Right ventricle myocardium superior (tissue), 1 donor: ENCODE data around the gene PIGQ. TPM values are rescaled to one million over a fixed set of nuclear protein-coding genes. Genes with fewer than 3 reads are reported as not detected.

Experiments
- ATAC-seq: fragments of 200-7000 bp; cut with Tn5 transposase; one replicate; pipeline ENCODE4 v1.9.1; 2020; ENCODE audit warnings: mild to moderate bottlenecking; ENCODE audit not compliant: poor library complexity
- DNase-seq: peaks from one replicate; pipeline ENCODE4 v3.0.0-alpha.2; 2020
- intact Hi-C: fragments of 100-400 bp; cut with DNase I; formaldehyde crosslinking; loops from one replicate; pipeline ENCODE4 v1.11.2; 2022
- total RNA-seq: library from RNA; stranded (reverse); fragmentation: NEBNext Ultra II Directional; extraction: Animal tissue kit (Norgen Biotek cat#: 25700); gene quantifications from one replicate; pipeline ENCODE4 v1.2.1, GENCODE V29; 2021
- donor health status: DM: no; HTN: yes; CAD: no; lungs with severe emphysema.

Gene PIGQ
- total RNA-seq, 1 donor from 2014 or later, result 18.0 TPM

GRCh38 chr16:549544-550263, 20.1 kb upstream of the PIGQ start:
- intact Hi-C loops, result no loop called here
- DNase-seq, result no peak
- no peak for ATAC-seq

GRCh38 chr16:551210-551609, 18.6 kb upstream of the PIGQ start:
- ATAC-seq, result no peak
- intact Hi-C loops, result no loop called here
- DNase-seq, result no peak

GRCh38 chr16:552171-552570, 17.6 kb upstream of the PIGQ start:
- intact Hi-C loops, result no loop called here
- ATAC-seq (no peak), DNase-seq (no peak)

GRCh38 chr16:553601-554296, 16.0 kb upstream of the PIGQ start:
- ATAC-seq, result no peak
- intact Hi-C loops, result no loop called here

GRCh38 chr16:554297-554621, 15.5 kb upstream of the PIGQ start:
- ATAC-seq, result no peak
- intact Hi-C loops, result no loop called here
- DNase-seq, result no peak

More at GRCh38 chr16:553601-554296, 16.0 kb upstream of the PIGQ start:
- no peak for DNase-seq

GRCh38 chr16:554640-555365, 15.0 kb upstream of the PIGQ start:
- DNase-seq (no peak), ATAC-seq (no peak)
- intact Hi-C loops, result no loop called here

GRCh38 chr16:555528-556473, 14.0 kb upstream of the PIGQ start:
- ATAC-seq (no peak), DNase-seq (no peak)
- intact Hi-C loops, result no loop called here

- ATAC-seq (no peak), DNase-seq (no peak)
- intact Hi-C loops, result no loop called here
Observed at GRCh38 chr16:556474-557173, 13.1 kb upstream of the PIGQ start.

GRCh38 chr16:557463-558297, 12.1 kb upstream of the PIGQ start:
- DNase-seq (no peak), ATAC-seq (no peak)
- intact Hi-C loops, result no loop called here

GRCh38 chr16:558298-559020, 11.3 kb upstream of the PIGQ start:
- DNase-seq (peak; percentile 57), ATAC-seq (peak; percentile 28)
- intact Hi-C loops, result no loop called here

- ATAC-seq (no peak), DNase-seq (no peak)
- intact Hi-C loops, result no loop called here
Observed at GRCh38 chr16:559021-559380, 10.8 kb upstream of the PIGQ start.

- ATAC-seq (no peak), DNase-seq (no peak)
- intact Hi-C loops, result no loop called here
Observed at GRCh38 chr16:559411-560203, 10.2 kb upstream of the PIGQ start.

- intact Hi-C loops, result no loop called here
- ATAC-seq, result no peak
- no peak for DNase-seq
Observed at GRCh38 chr16:560204-560700, 9.5 kb upstream of the PIGQ start, which contains the start of gene PRR35. Gene PRR35 (plus strand): TSS chr16:560394. CDS start chr16:563295, 2,901 bp downstream.

GRCh38 chr16:560701-561412, 8.9 kb upstream of the PIGQ start:
- intact Hi-C loops, result no loop called here
- ATAC-seq (no peak), DNase-seq (no peak)

GRCh38 chr16:561413-561794, 8.4 kb upstream of the PIGQ start:
- intact Hi-C loops, result no loop called here
- DNase-seq (no peak), ATAC-seq (no peak)
